GM21367 (cell line): ENCODE measurements around the gene PDE4D.

Source experiments
- ATAC-seq: cut with Tn5 transposase; IDR thresholded peaks from one replicate; pipeline ENCODE4 v1.9.1; 2021; ENCODE audit not compliant: unreplicated experiment

The PDE4D gene

GRCh38 chr5:59746241-59746765 lies 147.2 kb downstream of the PDE4D start:
- no peak for ATAC-seq

GRCh38 chr5:59745415-59745863 lies 148.1 kb downstream of the PDE4D start:
- no peak for ATAC-seq

DNA sequence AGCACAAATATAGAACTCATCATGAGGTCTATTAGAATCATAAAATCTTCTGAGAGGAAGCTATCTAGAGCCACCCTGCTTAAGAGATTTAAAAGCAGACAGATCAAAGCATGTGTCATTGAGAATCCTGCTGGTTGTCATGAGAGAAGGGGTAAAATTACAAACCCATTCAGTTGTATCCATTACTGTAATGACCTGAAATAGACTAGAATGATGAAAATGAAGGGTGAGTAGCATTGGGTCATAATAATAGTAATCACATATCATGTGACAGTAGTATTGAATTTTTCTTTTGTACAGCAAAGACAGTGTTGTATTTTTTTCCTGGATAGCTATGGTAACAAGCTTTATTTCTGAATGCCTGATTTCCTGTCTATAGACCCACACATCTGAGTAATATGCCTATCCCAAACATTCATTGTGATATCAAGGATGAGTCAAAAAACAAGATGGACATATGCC lies 149.0 kb downstream of the PDE4D start:
- ATAC-seq, result no peak

DNA sequence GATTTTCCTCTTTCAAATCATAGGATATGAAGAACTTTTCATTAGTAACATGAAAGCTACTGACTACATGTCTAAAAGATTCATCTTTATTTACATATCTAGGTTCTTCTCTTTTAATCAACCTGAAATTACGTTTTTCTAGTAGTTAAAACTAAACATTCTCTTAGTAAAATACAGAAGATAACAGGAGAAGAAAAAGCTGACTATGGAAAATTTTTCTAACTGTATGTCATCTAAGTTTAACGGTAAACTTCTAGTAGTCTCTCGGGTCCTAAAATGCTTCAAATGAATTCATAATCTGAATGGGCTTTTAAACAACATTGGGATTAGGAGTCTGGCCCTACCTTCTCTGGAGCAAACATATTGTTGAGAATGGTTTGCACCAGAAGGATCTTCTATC lies 151.9 kb downstream of the PDE4D start:
- no peak for ATAC-seq

GRCh38 chr5:59738024-59738423 lies 155.5 kb downstream of the PDE4D start:
- ATAC-seq, result no peak

- no peak for ATAC-seq
Observed at GRCh38 chr5:59732806-59733205, 160.7 kb downstream of the PDE4D start.

GRCh38 chr5:59732301-59732700 lies 161.2 kb downstream of the PDE4D start:
- ATAC-seq, result no peak

DNA sequence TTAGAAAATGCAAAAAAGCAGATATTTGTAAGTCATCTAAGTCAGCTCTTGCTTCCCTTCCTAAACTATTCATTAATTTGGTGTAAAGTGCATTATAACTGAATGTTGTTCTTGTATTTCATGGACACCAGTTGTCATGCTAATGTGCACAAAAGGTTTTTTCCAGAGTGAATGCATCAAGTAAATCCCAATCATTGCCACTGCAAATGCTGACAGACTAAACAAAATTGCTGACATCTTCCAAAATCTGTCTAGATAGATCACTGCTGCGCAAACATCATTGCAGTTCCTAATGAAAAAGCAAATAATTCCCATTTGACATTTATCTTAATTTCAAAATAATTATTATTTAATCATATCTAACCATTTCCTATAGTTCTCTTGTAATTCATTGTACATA lies 161.7 kb downstream of the PDE4D start:
- ATAC-seq, result no peak

DNA sequence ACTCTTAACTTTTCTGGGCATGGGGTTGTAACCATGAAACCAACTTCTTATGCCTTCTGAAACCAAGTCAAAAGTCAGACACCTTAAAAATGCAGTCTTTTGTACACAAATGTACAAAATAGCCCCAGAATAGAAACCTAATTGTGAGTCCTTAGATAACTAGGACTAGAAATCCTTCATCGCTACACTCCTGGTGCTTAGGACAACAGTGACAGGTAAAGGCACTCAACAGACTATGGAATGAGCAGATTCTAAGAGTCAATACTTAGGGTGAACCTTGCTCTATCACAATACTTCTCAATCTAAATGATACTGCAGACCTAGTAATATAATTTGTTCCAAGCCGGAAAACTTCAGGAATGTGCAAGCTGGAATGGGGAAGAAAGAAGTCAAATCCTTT lies 163.7 kb downstream of the PDE4D start:
- ATAC-seq, result no peak

- ATAC-seq, result no peak
Observed at GRCh38 chr5:59729357-59729756, 164.2 kb downstream of the PDE4D start.

DNA sequence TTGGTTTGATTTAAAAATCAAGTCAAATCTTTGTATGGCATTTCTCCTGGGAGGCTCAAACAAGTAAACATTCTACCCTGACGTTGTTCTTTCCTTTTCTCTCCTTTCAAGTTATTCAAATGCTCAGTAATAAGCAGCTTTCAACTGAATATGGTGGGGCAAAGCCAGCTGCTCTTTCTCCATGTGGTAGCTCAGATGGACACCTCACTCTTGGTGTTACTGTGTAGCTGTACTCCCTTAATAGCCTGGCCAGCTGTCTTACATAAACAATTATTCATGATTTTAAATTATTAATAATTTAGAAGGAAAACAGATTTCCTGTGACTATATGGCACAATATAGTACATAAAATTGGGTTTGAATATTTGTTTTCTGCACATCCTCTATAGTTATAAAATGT lies 165.2 kb downstream of the PDE4D start:
- no peak for ATAC-seq

DNA sequence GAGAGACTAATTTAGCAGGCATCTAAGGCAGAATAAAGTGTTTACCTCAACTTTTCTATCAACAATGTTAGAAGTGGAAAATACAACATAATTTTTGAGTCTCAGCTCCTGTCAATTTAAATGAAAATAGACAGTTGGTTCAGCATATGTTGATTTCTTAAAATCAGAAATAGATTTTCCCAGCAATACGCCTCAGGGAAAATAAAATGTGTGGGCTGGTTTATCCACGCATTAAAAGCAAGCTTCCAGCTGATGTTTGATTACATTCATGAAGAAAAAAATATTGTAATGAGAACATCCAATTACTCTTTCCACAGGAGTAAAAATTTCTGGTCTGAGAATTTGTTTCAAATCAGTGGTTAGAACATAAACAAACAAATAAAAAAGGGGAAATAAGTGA lies 166.3 kb downstream of the PDE4D start:
- ATAC-seq, result no peak

DNA sequence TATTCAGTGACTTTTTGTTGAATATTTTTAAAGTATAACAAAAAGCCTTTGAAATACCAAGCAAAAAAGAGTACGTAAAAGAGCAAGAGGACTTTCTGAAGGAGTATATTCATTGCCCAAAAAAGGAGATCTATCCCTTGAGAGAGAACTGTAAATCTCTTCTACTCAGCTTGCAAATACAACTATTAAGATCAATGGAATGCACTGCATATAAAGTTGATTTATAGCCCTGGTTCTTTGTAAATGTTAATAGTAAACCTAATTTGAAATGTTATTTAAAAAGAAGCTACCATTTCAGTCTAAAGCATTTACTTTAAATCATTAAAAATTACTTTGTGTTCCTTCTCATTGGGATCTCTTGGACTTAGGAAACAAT lies 168.1 kb downstream of the PDE4D start:
- ATAC-seq, result no peak

DNA sequence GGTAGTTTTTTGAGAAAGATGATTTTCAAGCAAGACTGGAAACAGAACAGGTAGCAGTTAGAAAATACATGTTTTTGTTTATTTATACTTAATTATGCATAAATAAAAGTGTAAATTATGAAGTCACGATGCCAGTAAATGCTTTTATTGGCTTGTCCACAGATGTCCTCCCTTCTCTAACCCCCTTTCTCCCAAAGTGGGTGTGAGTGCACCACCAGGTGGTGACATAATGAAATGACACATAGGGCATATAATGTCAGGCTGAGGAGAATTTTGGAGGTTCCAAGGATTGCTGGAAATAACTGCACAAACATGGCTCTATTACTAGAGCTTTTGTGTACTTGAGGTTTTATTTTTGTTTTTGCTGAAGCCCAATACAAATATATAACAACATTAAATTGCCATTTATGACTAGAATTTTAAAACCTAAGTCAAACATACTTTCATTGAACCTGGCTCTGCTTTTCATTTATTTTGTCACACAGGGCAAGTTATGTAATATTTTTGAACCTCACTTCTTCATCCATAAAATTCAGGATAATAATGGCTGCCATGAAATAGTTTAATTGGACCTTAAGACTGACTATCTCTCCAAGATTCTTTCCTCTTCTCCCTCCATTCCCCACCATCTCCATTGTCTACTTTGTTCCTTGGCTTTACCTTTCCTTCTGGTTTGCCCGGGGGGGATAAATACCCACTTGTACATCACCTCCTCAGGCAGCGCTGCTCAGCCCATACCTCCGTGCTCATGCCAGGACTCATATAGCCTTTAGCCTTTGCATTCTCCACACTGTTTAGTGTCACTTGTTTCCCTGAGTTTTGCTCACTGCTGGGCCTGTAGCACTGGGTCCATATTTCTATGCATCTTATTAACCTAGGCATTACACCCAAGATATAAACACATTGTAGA lies 168.8 kb downstream of the PDE4D start:
- peak; percentile 96 for ATAC-seq

DNA sequence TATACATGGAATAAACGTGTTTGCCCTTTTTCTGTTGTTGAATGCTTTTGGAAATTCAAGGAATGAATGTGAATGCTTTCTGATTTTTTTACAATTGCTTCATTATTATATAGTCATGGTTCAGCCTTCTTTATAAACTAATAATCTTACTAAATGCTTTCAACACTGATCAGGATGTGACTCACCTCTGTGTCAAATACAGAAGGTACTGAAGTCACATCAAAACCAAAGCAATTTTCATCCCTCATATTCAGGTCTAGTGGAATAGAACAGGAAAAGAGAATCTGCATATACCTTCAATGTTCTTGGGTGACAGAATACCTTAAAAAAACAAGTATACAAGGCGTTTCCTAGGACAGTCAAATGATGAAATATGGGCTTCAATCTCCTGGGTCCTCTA lies 170.7 kb downstream of the PDE4D start:
- no peak for ATAC-seq

DNA sequence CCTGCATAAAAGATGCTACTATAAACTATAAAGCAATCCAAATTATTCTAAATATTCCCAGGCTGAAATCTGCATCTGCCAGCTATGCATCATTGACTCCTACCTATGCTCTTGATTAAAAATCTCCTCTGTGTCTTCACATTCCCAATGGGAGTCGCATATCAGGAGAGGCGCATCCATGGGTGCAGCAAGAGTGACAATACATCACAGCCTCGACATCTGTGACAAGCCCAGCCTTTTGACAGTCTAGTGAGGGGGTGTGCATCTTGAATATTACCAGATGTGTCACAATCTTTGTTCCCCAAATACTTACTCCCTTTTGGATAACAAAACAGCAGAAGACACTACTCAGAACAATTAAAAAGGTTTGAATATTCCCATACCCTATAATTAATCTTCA lies 171.8 kb downstream of the PDE4D start:
- ATAC-seq, result no peak

DNA sequence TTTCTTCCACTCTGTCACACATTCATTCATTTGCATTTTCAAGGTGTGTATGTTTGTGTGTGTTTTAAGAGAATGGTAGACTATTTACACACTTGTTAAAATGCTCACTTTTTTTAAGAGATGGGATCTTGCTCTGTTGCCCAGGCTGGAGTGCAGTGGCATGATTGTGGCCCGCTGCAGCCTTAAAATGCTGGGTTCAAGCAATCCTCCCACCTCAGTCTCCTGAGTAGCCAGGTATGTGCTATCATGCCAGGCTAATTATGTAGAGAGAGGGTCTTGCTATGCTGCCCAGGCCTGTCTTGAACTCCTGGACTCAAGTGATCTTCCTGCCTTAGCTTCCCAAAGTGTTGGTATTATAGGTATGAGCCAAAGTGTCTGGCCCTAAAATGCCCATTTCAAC lies 173.5 kb downstream of the PDE4D start:
- no peak for ATAC-seq

GRCh38 chr5:59716966-59717500 lies 176.5 kb downstream of the PDE4D start:
- no peak for ATAC-seq

GRCh38 chr5:59716029-59716428 lies 177.5 kb downstream of the PDE4D start:
- ATAC-seq, result no peak

DNA sequence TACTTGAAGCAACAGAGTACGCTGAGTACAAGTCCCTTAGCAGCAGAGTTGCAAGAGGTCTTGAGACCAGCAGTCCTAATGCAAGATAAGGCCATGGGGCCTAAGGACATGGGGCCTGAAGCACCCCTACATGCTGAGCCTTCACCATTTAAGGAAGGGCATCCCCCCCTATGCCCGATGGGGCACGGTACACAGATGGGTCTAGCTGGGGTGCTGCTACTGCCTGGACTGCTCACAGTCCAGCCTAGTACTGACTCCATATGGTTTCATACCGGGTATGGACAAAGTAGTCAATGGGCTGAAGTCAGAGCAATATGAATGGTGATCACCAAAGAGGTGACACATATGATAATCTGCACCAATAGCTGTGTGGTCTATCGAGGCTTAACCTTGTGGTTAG lies 178.3 kb downstream of the PDE4D start:
- no peak for ATAC-seq

- ATAC-seq, result no peak
Observed at GRCh38 chr5:59713498-59713844, 180.1 kb downstream of the PDE4D start.

- no peak for ATAC-seq
Observed at GRCh38 chr5:59712836-59713497, 180.6 kb downstream of the PDE4D start.
